ENCODE measurements around the gene SHISA6. TPM values are rescaled to one million over a fixed set of nuclear protein-coding genes. Genes with fewer than 3 reads are reported as not detected.

SHISA6 gene
- total RNA-seq, 1 experiment from 2014 or later, result not detected

- Histone ChIP-seq H3K27ac (ENCODE audit: low read length) (no peak overlapping the region), H3K4me3 (ENCODE audit: low read depth in 2 of 2, low read length in 2 of 2) (no peak overlapping the region), H3K36me3 (ENCODE audit: control insufficient read depth, insufficient read depth, low read length) (no peaks in the 10 kb centered on the region), H3K27me3 (ENCODE audit: control insufficient read depth, insufficient read depth, low read length) (no peaks in the 10 kb centered on the region), H3K9me3 (ENCODE audit: control insufficient read depth, insufficient read depth, low read depth, low read length) (no peaks in the 10 kb centered on the region), H3K4me1 (ENCODE audit: control insufficient read depth, insufficient read depth, low read length) (no peaks in the 10 kb centered on the region)
- in situ Hi-C loops (cut with HindIII; ENCODE audit: low pct_unique_long_range_greater_than_20kb, low sequenced_read_pairs) (no loop called here), intact Hi-C loops (cut with micrococcal nuclease; ENCODE audit: unreplicated experiment) (no loop called here)
- ATAC-seq (no peak), DNase-seq (ENCODE audit: low read depth, low spot score) (no peak)
- TF ChIP-seq TCF7L2 (IDR thresholded peaks at IDR 0.05; ENCODE audit: low read depth, low read length) (no peak), POLR2AphosphoS5 (IDR thresholded peaks at IDR 0.05; ENCODE audit: low read depth, low read length) (no peak), CTCF (IDR thresholded peaks at IDR 0.05) (no peak), SIN3A (IDR thresholded peaks at IDR 0.05; ENCODE audit: borderline replicate concordance, insufficient read depth, low read depth, low read length) (no peak)
- TF ChIP-seq, protein P1, sequence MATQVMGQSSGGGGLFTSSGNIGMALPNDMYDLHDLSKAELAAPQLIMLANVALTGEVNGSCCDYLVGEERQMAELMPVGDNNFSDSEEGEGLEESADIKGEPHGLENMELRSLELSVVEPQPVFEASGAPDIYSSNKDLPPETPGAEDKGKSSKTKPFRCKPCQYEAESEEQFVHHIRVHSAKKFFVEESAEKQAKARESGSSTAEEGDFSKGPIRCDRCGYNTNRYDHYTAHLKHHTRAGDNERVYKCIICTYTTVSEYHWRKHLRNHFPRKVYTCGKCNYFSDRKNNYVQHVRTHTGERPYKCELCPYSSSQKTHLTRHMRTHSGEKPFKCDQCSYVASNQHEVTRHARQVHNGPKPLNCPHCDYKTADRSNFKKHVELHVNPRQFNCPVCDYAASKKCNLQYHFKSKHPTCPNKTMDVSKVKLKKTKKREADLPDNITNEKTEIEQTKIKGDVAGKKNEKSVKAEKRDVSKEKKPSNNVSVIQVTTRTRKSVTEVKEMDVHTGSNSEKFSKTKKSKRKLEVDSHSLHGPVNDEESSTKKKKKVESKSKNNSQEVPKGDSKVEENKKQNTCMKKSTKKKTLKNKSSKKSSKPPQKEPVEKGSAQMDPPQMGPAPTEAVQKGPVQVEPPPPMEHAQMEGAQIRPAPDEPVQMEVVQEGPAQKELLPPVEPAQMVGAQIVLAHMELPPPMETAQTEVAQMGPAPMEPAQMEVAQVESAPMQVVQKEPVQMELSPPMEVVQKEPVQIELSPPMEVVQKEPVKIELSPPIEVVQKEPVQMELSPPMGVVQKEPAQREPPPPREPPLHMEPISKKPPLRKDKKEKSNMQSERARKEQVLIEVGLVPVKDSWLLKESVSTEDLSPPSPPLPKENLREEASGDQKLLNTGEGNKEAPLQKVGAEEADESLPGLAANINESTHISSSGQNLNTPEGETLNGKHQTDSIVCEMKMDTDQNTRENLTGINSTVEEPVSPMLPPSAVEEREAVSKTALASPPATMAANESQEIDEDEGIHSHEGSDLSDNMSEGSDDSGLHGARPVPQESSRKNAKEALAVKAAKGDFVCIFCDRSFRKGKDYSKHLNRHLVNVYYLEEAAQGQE (IDR thresholded peaks at IDR 0.05; ENCODE audit: insufficient read depth in 1 of 2, low read depth in 2 of 2, low read length in 1 of 2), result no peak
- ChIA-PET CTCF (no interaction called here), POLR2A (no interaction called here)
- BruUV-seq (replicated peaks), result no TSS peak
Observed at GRCh38 chr17:11336290-11336689, 95.3 kb downstream of the SHISA6 start.

DNA sequence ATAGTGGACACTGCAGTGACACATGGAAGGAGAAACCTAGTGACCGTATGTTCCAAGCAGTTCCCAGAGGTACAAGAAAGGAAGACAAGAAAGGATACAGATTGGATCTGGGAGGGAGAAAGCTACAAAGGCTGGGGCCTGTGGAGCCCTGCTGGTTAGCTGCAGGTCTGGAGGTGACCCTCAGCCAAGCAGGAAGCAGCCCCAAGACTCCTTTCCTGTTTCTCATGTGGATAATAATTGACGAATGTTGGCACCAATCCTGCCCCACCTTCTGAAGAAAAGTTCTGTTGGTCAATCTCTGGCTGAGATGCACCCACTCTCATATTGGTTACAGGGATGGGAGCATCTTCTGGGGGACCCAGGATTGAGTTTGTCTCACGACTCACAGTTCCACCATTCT lies 99.8 kb downstream of the SHISA6 start:
- Histone ChIP-seq H3K9me3 (ENCODE audit: control insufficient read depth, insufficient read depth, low read depth, low read length) (no peaks in the 10 kb centered on the region), H3K27me3 (ENCODE audit: control insufficient read depth, insufficient read depth, low read length) (no peaks in the 10 kb centered on the region), H3K4me1 (ENCODE audit: control insufficient read depth, insufficient read depth, low read length) (no peaks in the 10 kb centered on the region), H3K36me3 (ENCODE audit: control insufficient read depth, insufficient read depth, low read length) (no peaks in the 10 kb centered on the region), H3K27ac (ENCODE audit: low read length) (no peak overlapping the region), H3K4me3 (ENCODE audit: low read depth in 2 of 2, low read length in 2 of 2) (no peak overlapping the region)
- TF ChIP-seq POLR2AphosphoS5 (IDR thresholded peaks at IDR 0.05; ENCODE audit: low read depth, low read length) (no peak), CTCF (IDR thresholded peaks at IDR 0.05) (no peak)
- TF ChIP-seq, protein P1 (IDR thresholded peaks at IDR 0.05; ENCODE audit: insufficient read depth in 1 of 2, low read depth in 2 of 2, low read length in 1 of 2), result no peak
- intact Hi-C loops (cut with micrococcal nuclease; ENCODE audit: unreplicated experiment), result no loop called here
- in situ Hi-C loops (cut with HindIII; ENCODE audit: low pct_unique_long_range_greater_than_20kb, low sequenced_read_pairs), result no loop called here
- DNase-seq (ENCODE audit: low read depth, low spot score) (no peak), ATAC-seq (no peak)
- ChIA-PET POLR2A (no interaction called here), CTCF (no interaction called here)
- BruUV-seq (replicated peaks), result no TSS peak

All from Panc1 (cell line).